Keratinocyte (primary cell): ENCODE measurements around the gene HTRA3. TPM values are rescaled to one million over a fixed set of nuclear protein-coding genes. Genes with fewer than 3 reads are reported as not detected.

Experiments
- DNase-seq: peaks from one replicate; pipeline ENCODE4 v3.0.0-alpha.2; 2011; ENCODE audit warnings: low read depth, missing footprints, low spot score
- FAIRE-seq: peaks from 2 replicates; lab custom pipeline; 2011; peaks lifted over from hg19 to GRCh38; lab: Jason Lieb, UNC
- H2AFZ ChIP-seq: 2 replicates; pipeline ENCODE4 v1.6.0; 2012; ENCODE audit warnings: low read length, control low read depth, inconsistent platforms; ENCODE audit not compliant: control insufficient read depth
- H3K27ac ChIP-seq: 2 replicates; pipeline ENCODE4 v1.5.1; 2011; ENCODE audit warnings: low read length; ENCODE audit not compliant: control insufficient read depth, insufficient read depth
- H3K27me3 ChIP-seq: 3 replicates; pipeline ENCODE4 v1.6.0; 2011; ENCODE audit warnings: low read length; ENCODE audit not compliant: control insufficient read depth, insufficient read depth; ENCODE audit errors: extremely low read depth
- H3K36me3 ChIP-seq, 2 experiments: 2 replicates in 1 of 2; 3 replicates in 1 of 2; pipeline ENCODE4 v1.5.1; 2011; ENCODE audit warnings: low read length in 2 of 2, mild to moderate bottlenecking in 1 of 2; ENCODE audit not compliant: control insufficient read depth in 2 of 2, insufficient read depth in 2 of 2; ENCODE audit errors: extremely low read depth in 1 of 2
- H3K4me1 ChIP-seq: 3 replicates; pipeline ENCODE4 v1.5.1; 2011; ENCODE audit warnings: low read length; ENCODE audit not compliant: control insufficient read depth, insufficient read depth; ENCODE audit errors: extremely low read depth
- H3K4me2 ChIP-seq: 3 replicates; pipeline ENCODE4 v1.6.0; 2011; ENCODE audit warnings: low read depth, low read length; ENCODE audit not compliant: control insufficient read depth, insufficient read depth; ENCODE audit errors: extremely low read depth
- H3K4me3 ChIP-seq, 3 experiments: fragments of 200-600 bp in 1 of 3; sonication (generic) in 1 of 3; 2 replicates in 2 of 3; 3 replicates in 1 of 3; pipeline ENCODE4 v1.5.1; 2011 to 2016; ENCODE audit warnings: low read length in 3 of 3, mild to moderate bottlenecking in 3 of 3, control low read depth in 2 of 3, inconsistent platforms in 1 of 3, low read depth in 1 of 3, mixed read lengths in 1 of 3, mixed run types in 1 of 3, moderate library complexity in 1 of 3; ENCODE audit not compliant: control insufficient read depth in 2 of 3, insufficient read depth in 2 of 3; ENCODE audit errors: extremely low read depth in 1 of 3
- H3K79me2 ChIP-seq: 2 replicates; pipeline ENCODE4 v1.6.0; 2012; ENCODE audit warnings: low read length; ENCODE audit not compliant: control insufficient read depth, insufficient read depth
- H3K9ac ChIP-seq: 3 replicates; pipeline ENCODE4 v1.6.0; 2011; ENCODE audit warnings: low read length; ENCODE audit not compliant: control insufficient read depth, insufficient read depth; ENCODE audit errors: extremely low read depth
- H3K9me1 ChIP-seq: 3 replicates; pipeline ENCODE4 v1.6.0; 2011; ENCODE audit warnings: low read length; ENCODE audit not compliant: control insufficient read depth, insufficient read depth; ENCODE audit errors: extremely low read depth
- H3K9me3 ChIP-seq: 2 replicates; pipeline ENCODE4 v1.5.1; 2012; ENCODE audit warnings: low read depth, low read length; ENCODE audit not compliant: control insufficient read depth
- H4K20me1 ChIP-seq: 3 replicates; pipeline ENCODE4 v1.6.0; 2011; ENCODE audit warnings: low read length; ENCODE audit not compliant: control insufficient read depth, insufficient read depth; ENCODE audit errors: extremely low read depth
- CTCF ChIP-seq, 3 experiments: IDR thresholded peaks in 1 of 3; conservative IDR thresholded peaks in 1 of 3; optimal IDR thresholded peaks in 1 of 3; 2 replicates in 2 of 3; 3 replicates in 1 of 3; pipeline versions ENCODE3 to v1.5.1; 2011; ENCODE audit warnings: low read length in 3 of 3, mild to moderate bottlenecking in 3 of 3, moderate library complexity in 2 of 3, control low read depth in 1 of 3, inconsistent platforms in 1 of 3; ENCODE audit not compliant: insufficient read depth in 2 of 3; ENCODE audit errors: extremely low read depth in 1 of 3
- EZH2 ChIP-seq: IDR thresholded peaks from one replicate; pipeline ENCODE4 v1.6.1; 2012; ENCODE audit warnings: inconsistent platforms, mild to moderate bottlenecking, low read length, moderate library complexity
- dilution Hi-C: fragments of 300-500 bp; cut with MboI; formaldehyde crosslinking; loops from one replicate; pipeline ENCODE4 v1.7.0; 2020; ENCODE audit warnings: low sequenced_read_pairs; ENCODE audit not compliant: extremely low pct_ligation_motif_present
- polyA plus RNA-seq, 5 experiments: library from polyadenylated mRNA; depleted of rRNA in 3 of 5; stranded (reverse) in 3 of 5; stranded (forward) in 1 of 5; unstranded in 1 of 5; fragments of >200 nt; gene quantifications; 1 replicate in 1 of 5; 2 replicates in 3 of 5; 3 replicates in 1 of 5; pipeline versions ENCODE4 v1.2.1 to v1.2.3, GENCODE V29; 2011 to 2012; ENCODE audit warnings: missing spikeins in 2 of 5, low read depth in 1 of 5, low replicate concordance in 1 of 5

HTRA3 gene
- polyA plus RNA-seq, 1 donor (not counting 4 experiments of a cell fraction or from before 2014, with no cell fraction given): not detected

GRCh38 chr4:8329859-8330761 lies 60.6 kb downstream of the HTRA3 start:
- H3K9me3 ChIP-seq: no peaks in the 10 kb centered on the region
- no peaks in the 10 kb centered on the region for H3K27me3 ChIP-seq
- H3K9me1 ChIP-seq: no peaks in the 10 kb centered on the region
- FAIRE-seq: no peak
- no peaks in the 10 kb centered on the region for H3K79me2 ChIP-seq
- peaks cover 15% of the 10 kb centered on the region for H3K4me1 ChIP-seq
- DNase-seq: no peak
- no peak overlapping the region for H3K27ac ChIP-seq
- H4K20me1 ChIP-seq: no peaks in the 10 kb centered on the region
- no peak overlapping the region for H3K4me2 ChIP-seq
- dilution Hi-C loops: no loop called here
- no peaks in the 10 kb centered on the region for H3K36me3 ChIP-seq
- no peak overlapping the region for H3K9ac ChIP-seq
- TF ChIP-seq EZH2 (no peak), CTCF (optimal IDR thresholded peaks at IDR 0.05 in 1 of 3, IDR thresholded peaks at IDR 0.05 in 1 of 3, conservative IDR thresholded peaks at IDR 0.05 in 1 of 3; ENCODE audit: extremely low read depth in 1 of 3, insufficient read depth in 2 of 3, low read length in 3 of 3) (no peak)
- H3K4me3 ChIP-seq: no peak overlapping the region
- no peak overlapping the region for H2AFZ ChIP-seq

- H2AFZ ChIP-seq: no peak overlapping the region
- TF ChIP-seq EZH2 (no peak), CTCF (optimal IDR thresholded peaks at IDR 0.05 in 1 of 3, IDR thresholded peaks at IDR 0.05 in 1 of 3, conservative IDR thresholded peaks at IDR 0.05 in 1 of 3; ENCODE audit: extremely low read depth in 1 of 3, insufficient read depth in 2 of 3, low read length in 3 of 3) (no peak)
- H3K4me2 ChIP-seq: no peak overlapping the region
- H3K27ac ChIP-seq: no peak overlapping the region
- no peak overlapping the region for H3K4me3 ChIP-seq
- FAIRE-seq: no peak
- dilution Hi-C loops: no loop called here
- H3K36me3 ChIP-seq: no peaks in the 10 kb centered on the region
- H3K9me1 ChIP-seq: no peaks in the 10 kb centered on the region
- DNase-seq: no peak
- no peaks in the 10 kb centered on the region for H4K20me1 ChIP-seq
- no peaks in the 10 kb centered on the region for H3K27me3 ChIP-seq
- no peaks in the 10 kb centered on the region for H3K79me2 ChIP-seq
- no peak overlapping the region for H3K9ac ChIP-seq
- no peaks in the 10 kb centered on the region for H3K9me3 ChIP-seq
- H3K4me1 ChIP-seq: peaks cover 10% of the 10 kb centered on the region
Measured at GRCh38 chr4:8330821-8331574, 61.4 kb downstream of the HTRA3 start.
